Kidney (tissue), 14 donors: Measurements from ENCODE around the gene C16orf90. TPM values are rescaled to one million over a fixed set of nuclear protein-coding genes. Genes with fewer than 3 reads are reported as not detected.

ENCODE experiments used
- DNase-seq, 5 donors: peaks; one replicate each; pipeline ENCODE4 v3.0.0-alpha.2; 2013 to 2020
- FAIRE-seq: peaks from 2 replicates; lab custom pipeline; 2012; peaks lifted over from hg19 to GRCh38; lab: Jason Lieb, UNC
- H3K27ac ChIP-seq, 2 donors: one replicate each; pipeline ENCODE4 v1.7.0; 2013; ENCODE audit warnings: low read depth in 2 of 2, low read length in 2 of 2, inconsistent platforms in 1 of 2
- H3K27me3 ChIP-seq: one replicate; pipeline ENCODE4 v1.7.1; 2013; ENCODE audit warnings: low read length, inconsistent platforms; ENCODE audit not compliant: control insufficient read depth, insufficient read depth
- H3K36me3 ChIP-seq, 3 donors: one replicate each; pipeline versions ENCODE4 v1.7.0 to v1.7.1; 2013; ENCODE audit warnings: low read length in 3 of 3, control low read depth in 1 of 3, inconsistent platforms in 1 of 3; ENCODE audit not compliant: insufficient read depth in 3 of 3, control insufficient read depth in 2 of 3
- H3K4me1 ChIP-seq, 3 donors: one replicate each; pipeline versions ENCODE4 v1.7.0 to v1.7.1; 2013; ENCODE audit warnings: low read length in 3 of 3, inconsistent platforms in 1 of 3, low read depth in 1 of 3; ENCODE audit not compliant: control insufficient read depth in 2 of 3, insufficient read depth in 2 of 3
- H3K4me3 ChIP-seq, 3 donors: one replicate each; pipeline versions ENCODE4 v1.7.0 to v1.8.1; 2013; ENCODE audit warnings: low read length in 3 of 3, control low read depth in 1 of 3, inconsistent platforms in 1 of 3
- H3K9ac ChIP-seq, 3 donors: one replicate each; pipeline versions ENCODE4 v1.7.0 to v1.7.1; 2013; ENCODE audit warnings: low read length in 3 of 3, control low read depth in 1 of 3, inconsistent platforms in 1 of 3
- H3K9me3 ChIP-seq, 3 donors: one replicate each; pipeline versions ENCODE4 v1.7.0 to v1.7.1; 2013; ENCODE audit warnings: low read length in 3 of 3, control low read depth in 1 of 3, inconsistent platforms in 1 of 3; ENCODE audit not compliant: control insufficient read depth in 2 of 3, insufficient read depth in 1 of 3
- CTCF ChIP-seq: IDR thresholded peaks from 3 replicates; pipeline ENCODE4 v1.5.1; 2012; ENCODE audit warnings: mild to moderate bottlenecking, moderate library complexity, borderline replicate concordance; ENCODE audit not compliant: insufficient read depth; ENCODE audit errors: extremely low read depth
- intact Hi-C: fragments of 100-400 bp; cut with DNase I; formaldehyde crosslinking; loops from one replicate; pipeline ENCODE4 v1.11.1; 2022
- polyA plus RNA-seq: library from polyadenylated mRNA; stranded (reverse); fragments of 350-450 nt; fragmentation: Illumina TruSeq; extraction: RNeasy Lipid Tissue Mini Kit (QIAGEN cat#74804); gene quantifications from one replicate; pipeline ENCODE4 v1.2.3, GENCODE V29; 2014; ENCODE audit warnings: low read depth, low replicate concordance; ENCODE audit not compliant: insufficient read depth
- total RNA-seq: library from RNA; stranded (reverse); fragmentation: NEBNext Ultra II Directional; extraction: Animal tissue kit (Norgen Biotek cat#: 25700); gene quantifications from one replicate; pipeline ENCODE4 v1.2.1, GENCODE V29; 2021
- donor health status: control.
- donor health status: control.
- donor health status: control.
- donor health status: control.
- donor health status: control.
- donor health status: DM: yes; HTN: yes; CAD: no.
- donor health status: Normal renal cell carcinoma (clear cell type).

Gene C16orf90
- total and polyA plus RNA-seq, 2 donors from 2014 or later, result not detected

- no peak for TF ChIP-seq CTCF
- FAIRE-seq (no peak), DNase-seq (peak in 2 of 5 donors; percentile 16 to 73)
- Histone ChIP-seq H3K9ac (no peak overlapping the region), H3K27me3 (no peaks in the 10 kb centered on the region), H3K9me3 (no peaks in the 10 kb centered on the region), H3K36me3 (peaks cover 0 to 39% (median 30%) of the 10 kb centered on the region in 3 donors), H3K27ac (no peak overlapping the region), H3K4me3 (no peak overlapping the region), H3K4me1 (no peaks in the 10 kb centered on the region)
- intact Hi-C loops, result no loop called here
These were observed 14.2 kb upstream of the C16orf90 start for GRCh38 chr16:3509470-3509928.

GRCh38 chr16:3508736-3509135 lies 13.4 kb upstream of the C16orf90 start:
- intact Hi-C loops, result no loop called here
- H3K9me3 ChIP-seq, result no peaks in the 10 kb centered on the region
- H3K9ac ChIP-seq, result no peak overlapping the region
- no peak overlapping the region for H3K27ac ChIP-seq
- DNase-seq, result peak in 1 of 5 donors; percentile 11
- H3K27me3 ChIP-seq, result no peaks in the 10 kb centered on the region
- no peak for FAIRE-seq
- TF ChIP-seq CTCF, result no peak
- peaks cover 0 to 32% (median 25%) of the 10 kb centered on the region in 3 donors for H3K36me3 ChIP-seq
- H3K4me1 ChIP-seq, result no peaks in the 10 kb centered on the region
- H3K4me3 ChIP-seq, result no peak overlapping the region

- H3K4me3 ChIP-seq, result no peak overlapping the region
- H3K27ac ChIP-seq, result no peak overlapping the region
- FAIRE-seq, result no peak
- intact Hi-C loops, result no loop called here
- no peaks in the 10 kb centered on the region for H3K9me3 ChIP-seq
- H3K27me3 ChIP-seq, result no peaks in the 10 kb centered on the region
- DNase-seq, result peak in 2 of 5 donors; percentile 28 to 71
- H3K4me1 ChIP-seq, result peaks cover 0 to 9% (median 0%) of the 10 kb centered on the region in 3 donors
- no peak for TF ChIP-seq CTCF
- no peak overlapping the region for H3K9ac ChIP-seq
- H3K36me3 ChIP-seq, result peaks cover 0 to 10% (median 8%) of the 10 kb centered on the region in 3 donors
These were observed 8.2 kb upstream of the C16orf90 start for GRCh38 chr16:3503523-3503922.
